ENCODE results near the gene GULP1. TPM values are rescaled to one million over a fixed set of nuclear protein-coding genes. Genes with fewer than 3 reads are reported as not detected.
A peak's percentile ranks its signal among the peaks of the same experiment; 100 is the strongest.
"Not testable (repeated sequence)": the region's sequence is repeated elsewhere in the genome, so short reads cannot be mapped to it uniquely, and the experiment has no call there.

Gene GULP1
- total RNA-seq, 1 donor from 2014 or later: 17.7 TPM

DNA sequence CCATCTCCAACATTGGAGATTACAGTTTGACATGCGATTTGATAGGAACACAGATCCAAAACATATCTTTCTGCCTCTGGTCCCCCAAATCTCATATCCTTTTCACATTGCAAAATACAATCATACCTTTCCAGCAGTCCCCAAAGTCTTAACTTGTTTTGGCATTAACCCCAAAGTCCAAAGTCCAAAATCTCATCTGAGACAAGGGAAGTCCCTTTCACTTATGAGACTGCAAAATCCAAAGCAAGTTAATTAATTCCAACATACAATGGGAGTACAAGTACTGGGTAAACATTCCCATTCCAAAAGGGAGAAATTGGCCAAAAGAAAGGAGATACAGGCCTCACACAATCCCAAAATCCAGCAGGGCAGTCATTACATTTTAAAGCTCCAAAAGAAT, 265.4 kb downstream of the GULP1 start:
- Mint-ChIP-seq H3K36me3 (ENCODE audit: unreplicated experiment) (peaks cover 19% of the 10 kb centered on the region), H3K27ac (ENCODE audit: unreplicated experiment) (no peak overlapping the region), H3K4me1 (ENCODE audit: low read depth, unreplicated experiment) (no peaks in the 10 kb centered on the region), H3K4me3 (ENCODE audit: unreplicated experiment) (no peak overlapping the region), H3K27me3 (ENCODE audit: unreplicated experiment) (no peaks in the 10 kb centered on the region), H3K9me3 (ENCODE audit: unreplicated experiment) (no peaks in the 10 kb centered on the region)
- no peak for DNase-seq
- TF ChIP-seq, protein P1, sequence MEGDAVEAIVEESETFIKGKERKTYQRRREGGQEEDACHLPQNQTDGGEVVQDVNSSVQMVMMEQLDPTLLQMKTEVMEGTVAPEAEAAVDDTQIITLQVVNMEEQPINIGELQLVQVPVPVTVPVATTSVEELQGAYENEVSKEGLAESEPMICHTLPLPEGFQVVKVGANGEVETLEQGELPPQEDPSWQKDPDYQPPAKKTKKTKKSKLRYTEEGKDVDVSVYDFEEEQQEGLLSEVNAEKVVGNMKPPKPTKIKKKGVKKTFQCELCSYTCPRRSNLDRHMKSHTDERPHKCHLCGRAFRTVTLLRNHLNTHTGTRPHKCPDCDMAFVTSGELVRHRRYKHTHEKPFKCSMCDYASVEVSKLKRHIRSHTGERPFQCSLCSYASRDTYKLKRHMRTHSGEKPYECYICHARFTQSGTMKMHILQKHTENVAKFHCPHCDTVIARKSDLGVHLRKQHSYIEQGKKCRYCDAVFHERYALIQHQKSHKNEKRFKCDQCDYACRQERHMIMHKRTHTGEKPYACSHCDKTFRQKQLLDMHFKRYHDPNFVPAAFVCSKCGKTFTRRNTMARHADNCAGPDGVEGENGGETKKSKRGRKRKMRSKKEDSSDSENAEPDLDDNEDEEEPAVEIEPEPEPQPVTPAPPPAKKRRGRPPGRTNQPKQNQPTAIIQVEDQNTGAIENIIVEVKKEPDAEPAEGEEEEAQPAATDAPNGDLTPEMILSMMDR (IDR thresholded peaks at IDR 0.05; ENCODE audit: partially characterized antibody, unreplicated experiment): no peak

DNA sequence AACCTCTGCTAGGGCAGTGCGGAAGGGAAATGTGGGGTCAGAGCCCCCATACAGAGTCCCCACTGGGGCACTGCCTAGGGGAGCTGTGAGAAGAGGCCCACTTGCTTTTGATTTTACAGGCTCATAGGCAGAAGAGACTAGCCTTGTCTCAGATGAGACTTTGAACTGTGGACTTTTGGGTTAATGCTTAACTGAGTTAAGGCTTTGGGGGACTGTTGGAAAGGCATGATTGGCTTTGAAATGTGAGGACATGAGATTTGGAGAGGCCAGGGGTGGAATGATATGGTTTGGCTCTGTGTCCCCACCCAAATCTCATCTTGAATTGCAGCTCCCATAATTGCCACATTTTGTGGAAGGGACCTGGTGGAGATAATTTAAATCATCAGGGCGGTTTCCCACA, 267.8 kb downstream of the GULP1 start:
- not testable (repeated sequence) for H3K4me1 Mint-ChIP-seq (ENCODE audit: low read depth, unreplicated experiment); H3K4me3 Mint-ChIP-seq (ENCODE audit: unreplicated experiment); H3K9me3 Mint-ChIP-seq (ENCODE audit: unreplicated experiment); H3K27ac Mint-ChIP-seq (ENCODE audit: unreplicated experiment); H3K27me3 Mint-ChIP-seq (ENCODE audit: unreplicated experiment); DNase-seq
- H3K36me3 Mint-ChIP-seq (ENCODE audit: unreplicated experiment): peaks cover 19% of the 10 kb centered on the region

DNA sequence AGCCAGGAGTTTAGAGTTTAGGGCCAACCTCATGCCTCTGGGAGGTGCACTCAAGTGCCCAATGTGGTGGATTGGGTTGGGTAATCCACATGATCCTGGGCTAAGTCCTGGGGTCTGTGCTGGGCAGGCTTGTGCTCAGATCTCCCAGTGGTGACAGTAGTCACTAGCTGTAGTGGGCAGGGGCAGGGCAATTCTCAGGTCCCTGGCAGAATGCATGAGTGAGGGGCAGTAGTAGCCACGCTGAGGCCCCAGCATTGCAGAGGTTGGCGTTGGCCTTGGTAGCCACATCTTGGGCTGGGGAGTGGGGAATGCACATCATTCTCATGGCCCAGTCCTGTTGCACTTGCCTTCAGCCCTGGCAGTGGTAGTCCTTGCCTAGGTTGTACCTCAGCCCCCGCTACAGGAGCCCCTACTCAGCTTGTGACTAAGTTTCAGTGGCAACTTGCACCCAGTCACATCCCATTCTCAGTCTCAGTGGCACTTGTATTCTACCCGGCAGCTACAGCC, 269.9 kb downstream of the GULP1 start:
- Mint-ChIP-seq H3K36me3 (ENCODE audit: unreplicated experiment) (peaks cover 14% of the 10 kb centered on the region), H3K27me3 (ENCODE audit: unreplicated experiment) (no peaks in the 10 kb centered on the region), H3K9me3 (ENCODE audit: unreplicated experiment) (no peaks in the 10 kb centered on the region), H3K4me1 (ENCODE audit: low read depth, unreplicated experiment) (no peaks in the 10 kb centered on the region), H3K4me3 (ENCODE audit: unreplicated experiment) (no peak overlapping the region), H3K27ac (ENCODE audit: unreplicated experiment) (no peak overlapping the region)
- TF ChIP-seq, protein P1 (IDR thresholded peaks at IDR 0.05; ENCODE audit: partially characterized antibody, unreplicated experiment): no peak
- no peak for DNase-seq

- peak overlapping the region; percentile 28 for H3K4me3 Mint-ChIP-seq (ENCODE audit: unreplicated experiment)
- H3K4me1 Mint-ChIP-seq (ENCODE audit: low read depth, unreplicated experiment): peaks cover 20% of the 10 kb centered on the region
- no peaks in the 10 kb centered on the region for H3K27me3 Mint-ChIP-seq (ENCODE audit: unreplicated experiment)
- H3K9me3 Mint-ChIP-seq (ENCODE audit: unreplicated experiment): no peaks in the 10 kb centered on the region
- TF ChIP-seq, protein P1 (IDR thresholded peaks at IDR 0.05; ENCODE audit: partially characterized antibody, unreplicated experiment): no peak
- H3K36me3 Mint-ChIP-seq (ENCODE audit: unreplicated experiment): no peaks in the 10 kb centered on the region
- H3K27ac Mint-ChIP-seq (ENCODE audit: unreplicated experiment): peak overlapping the region; percentile 36
- no peak for DNase-seq
Observed at GRCh38 chr2:188569431-188570165, 277.9 kb downstream of the GULP1 start.

- Mint-ChIP-seq H3K9me3 (ENCODE audit: unreplicated experiment) (no peaks in the 10 kb centered on the region), H3K36me3 (ENCODE audit: unreplicated experiment) (no peaks in the 10 kb centered on the region), H3K27me3 (ENCODE audit: unreplicated experiment) (no peaks in the 10 kb centered on the region), H3K27ac (ENCODE audit: unreplicated experiment) (no peak overlapping the region), H3K4me1 (ENCODE audit: low read depth, unreplicated experiment) (peaks cover 20% of the 10 kb centered on the region), H3K4me3 (ENCODE audit: unreplicated experiment) (no peak overlapping the region)
- DNase-seq: no peak
- TF ChIP-seq, protein P1 (IDR thresholded peaks at IDR 0.05; ENCODE audit: partially characterized antibody, unreplicated experiment): no peak
Observed at GRCh38 chr2:188570370-188570769, 278.7 kb downstream of the GULP1 start.

Data from glutamatergic neuron (in vitro differentiated cells).